Calu3 (cell line): ENCODE measurements around the gene PRR16. TPM values are rescaled to one million over a fixed set of nuclear protein-coding genes. Genes with fewer than 3 reads are reported as not detected.

ENCODE experiments used
- BruUV-seq: library from RNA; stranded (reverse); fragments of 400-500 nt; replicated peaks from 2 replicates; lab custom pipeline; 2021; lab: Mats Ljungman, UMichigan
- CTCF ChIA-PET: fragments of 300-600 bp; sonication (Branson Sonifier 250); formaldehyde crosslinking; loops from one replicate; lab custom pipeline; 2022; ENCODE audit warnings: antibody characterized with exemption; lab: Charles Lee
- DNase-seq: peaks from one replicate; pipeline ENCODE4 v3.0.0; 2022
- H3K27ac Mint-ChIP-seq: one replicate; pipeline ENCODE4 v1.8.0; 2022; ENCODE audit warnings: mixed read lengths; ENCODE audit not compliant: unreplicated experiment
- H3K27me3 Mint-ChIP-seq: one replicate; pipeline ENCODE4 v1.8.0; 2022; ENCODE audit warnings: mixed read lengths; ENCODE audit not compliant: unreplicated experiment
- H3K36me3 Mint-ChIP-seq: one replicate; pipeline ENCODE4 v1.8.0; 2022; ENCODE audit warnings: mild to moderate bottlenecking, moderate library complexity, mixed read lengths; ENCODE audit not compliant: insufficient read depth, unreplicated experiment
- H3K4me1 Mint-ChIP-seq: one replicate; pipeline ENCODE4 v1.8.0; 2022; ENCODE audit warnings: mild to moderate bottlenecking, low read depth, mixed read lengths; ENCODE audit not compliant: unreplicated experiment
- H3K4me3 Mint-ChIP-seq: one replicate; pipeline ENCODE4 v1.8.0; 2022; ENCODE audit warnings: mild to moderate bottlenecking, low read depth, moderate library complexity, mixed read lengths; ENCODE audit not compliant: unreplicated experiment
- H3K9me3 Mint-ChIP-seq: one replicate; pipeline ENCODE4 v1.8.0; 2022; ENCODE audit warnings: low read depth, mixed read lengths; ENCODE audit not compliant: unreplicated experiment
- intact Hi-C: fragments of 100-400 bp; cut with micrococcal nuclease; formaldehyde crosslinking; loops from one replicate; pipeline ENCODE4 v1.10.0; 2022; ENCODE audit not compliant: unreplicated experiment
- total RNA-seq: library from RNA; stranded (reverse); gene quantifications from 2 replicates; pipeline ENCODE4 v1.2.3, GENCODE V29; 2022
- TF ChIP-seq, protein P1 (sequence below): fragments of 200-600 bp; IDR thresholded peaks from one replicate; pipeline ENCODE4 v1.8.0; 2022; ENCODE audit warnings: antibody characterized with exemption; ENCODE audit not compliant: unreplicated experiment

PRR16 gene
- total RNA-seq, 1 experiment from 2014 or later = 2.9 TPM

DNA sequence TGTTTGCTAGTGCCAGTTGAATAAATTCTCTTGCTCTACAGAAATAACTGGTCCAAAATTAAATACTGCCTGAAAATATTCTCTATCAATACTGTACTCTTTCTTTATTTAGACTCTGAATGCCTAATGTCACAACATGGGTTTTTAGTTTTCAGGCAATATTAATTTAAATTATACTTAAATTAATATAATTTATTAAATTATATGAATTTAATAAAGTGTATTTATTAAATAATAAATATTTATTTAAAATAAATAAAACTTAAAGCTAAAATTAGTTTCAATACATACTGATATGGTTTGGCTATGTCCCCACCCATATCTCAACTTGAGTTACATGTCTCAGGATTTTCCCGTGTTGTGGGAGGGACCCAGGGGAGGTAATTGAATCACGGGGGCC lies 146.0 kb downstream of the PRR16 start:
- peaks cover 5% of the 10 kb centered on the region for H3K9me3 Mint-ChIP-seq
- no peak for DNase-seq
- H3K36me3 Mint-ChIP-seq = no peaks in the 10 kb centered on the region
- CTCF ChIA-PET = no interaction called here
- peak overlapping the region; percentile 59 for H3K27ac Mint-ChIP-seq
- H3K27me3 Mint-ChIP-seq = no peaks in the 10 kb centered on the region
- TF ChIP-seq, protein P1, sequence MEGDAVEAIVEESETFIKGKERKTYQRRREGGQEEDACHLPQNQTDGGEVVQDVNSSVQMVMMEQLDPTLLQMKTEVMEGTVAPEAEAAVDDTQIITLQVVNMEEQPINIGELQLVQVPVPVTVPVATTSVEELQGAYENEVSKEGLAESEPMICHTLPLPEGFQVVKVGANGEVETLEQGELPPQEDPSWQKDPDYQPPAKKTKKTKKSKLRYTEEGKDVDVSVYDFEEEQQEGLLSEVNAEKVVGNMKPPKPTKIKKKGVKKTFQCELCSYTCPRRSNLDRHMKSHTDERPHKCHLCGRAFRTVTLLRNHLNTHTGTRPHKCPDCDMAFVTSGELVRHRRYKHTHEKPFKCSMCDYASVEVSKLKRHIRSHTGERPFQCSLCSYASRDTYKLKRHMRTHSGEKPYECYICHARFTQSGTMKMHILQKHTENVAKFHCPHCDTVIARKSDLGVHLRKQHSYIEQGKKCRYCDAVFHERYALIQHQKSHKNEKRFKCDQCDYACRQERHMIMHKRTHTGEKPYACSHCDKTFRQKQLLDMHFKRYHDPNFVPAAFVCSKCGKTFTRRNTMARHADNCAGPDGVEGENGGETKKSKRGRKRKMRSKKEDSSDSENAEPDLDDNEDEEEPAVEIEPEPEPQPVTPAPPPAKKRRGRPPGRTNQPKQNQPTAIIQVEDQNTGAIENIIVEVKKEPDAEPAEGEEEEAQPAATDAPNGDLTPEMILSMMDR = no peak
- H3K4me1 Mint-ChIP-seq = peaks cover 33% of the 10 kb centered on the region
- no TSS peak for BruUV-seq
- intact Hi-C loops = no loop called here
- H3K4me3 Mint-ChIP-seq = no peak overlapping the region

GRCh38 chr5:120613729-120614128 lies 149.6 kb downstream of the PRR16 start:
- H3K9me3 Mint-ChIP-seq = peaks cover 5% of the 10 kb centered on the region
- TF ChIP-seq, protein P1 = no peak
- DNase-seq = no peak
- H3K4me3 Mint-ChIP-seq = no peak overlapping the region
- peak overlapping the region; percentile 83 for H3K27ac Mint-ChIP-seq
- no peaks in the 10 kb centered on the region for H3K36me3 Mint-ChIP-seq
- peaks cover 40% of the 10 kb centered on the region for H3K4me1 Mint-ChIP-seq
- intact Hi-C loops = loop anchor here (1.0 kb wide), 1 partner anchor 8 kb away; no protein-coding TSS in a partner anchor
- H3K27me3 Mint-ChIP-seq = no peaks in the 10 kb centered on the region
- BruUV-seq = no TSS peak
- CTCF ChIA-PET = interaction anchor here (0.6 to 1.0 kb wide), 3 partner anchors 68 to 656 kb away, joined by 3 read pairs; no protein-coding TSS in a partner anchor

DNA sequence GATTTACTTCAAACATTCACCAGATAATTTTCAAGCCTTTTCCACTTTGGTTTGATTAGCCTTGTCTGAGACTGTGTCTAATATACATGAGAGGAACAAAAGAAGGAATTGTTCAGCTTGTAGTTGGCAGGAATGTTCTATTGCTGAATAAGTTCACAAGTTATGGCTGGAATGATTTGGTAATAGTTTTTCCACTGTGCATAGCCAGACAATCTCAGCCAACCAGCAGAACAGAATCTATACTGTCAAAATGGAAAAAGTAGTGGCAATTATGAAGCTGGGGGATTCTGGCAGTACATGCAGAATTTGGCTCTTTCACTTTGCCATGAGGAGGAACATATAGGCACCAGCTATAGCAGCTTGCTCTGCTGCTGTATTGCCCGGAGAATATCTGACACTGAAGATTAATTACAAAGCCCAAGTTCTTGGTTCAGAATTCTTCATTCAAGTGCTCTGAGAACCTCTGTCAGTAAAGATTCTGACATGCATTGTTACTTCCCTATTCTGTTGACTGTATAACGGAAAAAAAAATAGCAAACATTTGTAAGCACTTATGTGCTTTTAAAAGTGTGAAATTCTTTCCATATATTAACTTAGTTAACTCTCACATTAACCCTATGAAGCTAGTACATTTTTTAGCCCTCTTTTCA lies 150.6 kb downstream of the PRR16 start:
- peaks cover 48% of the 10 kb centered on the region for H3K4me1 Mint-ChIP-seq
- no peaks in the 10 kb centered on the region for H3K27me3 Mint-ChIP-seq
- BruUV-seq = no TSS peak
- peak overlapping the region; percentile 24 for H3K4me3 Mint-ChIP-seq
- intact Hi-C loops = loop anchor here (1.0 to 5.0 kb wide), 2 partner anchors 9 to 72 kb away; no protein-coding TSS in a partner anchor
- CTCF ChIA-PET = interaction anchor here (0.6 to 1.1 kb wide), 2 partner anchors 9 to 558 kb away, joined by 3 read pairs; no protein-coding TSS in a partner anchor
- peaks cover 5% of the 10 kb centered on the region for H3K9me3 Mint-ChIP-seq
- H3K36me3 Mint-ChIP-seq = no peaks in the 10 kb centered on the region
- DNase-seq = no peak
- peak overlapping the region; percentile 83 for H3K27ac Mint-ChIP-seq
- TF ChIP-seq, protein P1 = no peak

DNA sequence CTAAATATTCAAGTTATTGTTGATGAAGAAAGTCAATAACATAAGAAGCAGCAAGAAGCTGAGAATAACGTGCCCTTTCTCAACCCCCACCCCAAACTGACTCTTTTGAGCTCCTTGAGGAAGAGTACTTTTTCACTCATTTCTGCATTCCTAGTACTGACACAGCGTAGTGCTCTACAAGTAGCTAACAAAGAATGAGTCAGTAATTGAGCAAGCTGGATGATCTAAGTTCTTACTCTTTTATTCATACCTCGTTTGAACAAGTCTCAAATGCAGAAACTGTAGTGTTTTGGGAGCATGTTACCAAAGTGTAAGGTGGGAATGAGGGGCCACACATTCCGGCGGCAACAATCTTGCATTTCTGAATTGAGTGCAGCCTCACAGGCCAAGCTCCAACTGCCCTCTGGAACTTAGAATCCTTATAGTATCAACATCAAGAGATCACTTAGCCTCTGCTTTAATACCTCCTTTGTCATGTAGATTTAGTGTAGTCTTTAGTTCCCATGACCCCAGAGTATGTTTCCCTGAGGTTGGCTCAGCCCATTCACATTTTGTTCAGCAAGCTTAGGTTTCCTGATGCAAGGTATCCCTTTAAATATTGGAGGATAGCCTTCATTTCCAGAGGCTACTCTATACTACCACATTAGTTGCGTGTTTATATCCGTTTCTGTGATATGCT lies 152.0 kb downstream of the PRR16 start:
- no TSS peak for BruUV-seq
- H3K4me3 Mint-ChIP-seq = no peak overlapping the region
- no peaks in the 10 kb centered on the region for H3K9me3 Mint-ChIP-seq
- intact Hi-C loops = loop anchor here (5.0 kb wide), 1 partner anchor 74 kb away; no protein-coding TSS in a partner anchor
- no peaks in the 10 kb centered on the region for H3K27me3 Mint-ChIP-seq
- peaks cover 55% of the 10 kb centered on the region for H3K4me1 Mint-ChIP-seq
- CTCF ChIA-PET = interaction anchor here (1.6 kb wide), 1 partner anchor 11 kb away, joined by 5 read pairs; no protein-coding TSS in a partner anchor
- DNase-seq = no peak
- no peaks in the 10 kb centered on the region for H3K36me3 Mint-ChIP-seq
- TF ChIP-seq, protein P1 = no peak
- peak overlapping the region; percentile 85 for H3K27ac Mint-ChIP-seq
